HG03025 (cell line): ENCODE data around the gene LAMP2.

Experiments
- ATAC-seq: cut with Tn5 transposase; IDR thresholded peaks from one replicate; pipeline ENCODE4 v1.9.1; 2021; ENCODE audit warnings: mild to moderate bottlenecking, moderate library complexity; ENCODE audit not compliant: unreplicated experiment, low FRiP score

LAMP2 gene

DNA sequence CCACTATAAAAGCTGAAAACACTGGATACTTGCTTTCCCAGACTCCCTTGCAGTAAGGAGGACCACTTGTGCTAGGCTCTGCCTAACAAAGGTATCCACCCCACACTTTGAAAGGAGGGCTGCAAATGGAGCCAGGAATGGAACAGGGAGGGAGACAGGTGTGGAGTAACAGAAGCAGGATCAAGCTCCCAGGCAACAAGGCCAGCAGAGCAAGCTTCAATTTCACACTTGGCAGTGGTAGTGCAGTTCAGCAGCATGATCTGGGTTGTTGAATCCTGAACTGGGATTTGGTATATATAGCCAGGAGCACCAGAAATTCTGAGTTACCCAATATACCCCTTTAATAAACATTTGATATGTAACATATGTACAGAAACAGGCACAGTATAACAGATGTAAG is 9.8 kb downstream of the LAMP2 start:
- no peak for ATAC-seq

DNA sequence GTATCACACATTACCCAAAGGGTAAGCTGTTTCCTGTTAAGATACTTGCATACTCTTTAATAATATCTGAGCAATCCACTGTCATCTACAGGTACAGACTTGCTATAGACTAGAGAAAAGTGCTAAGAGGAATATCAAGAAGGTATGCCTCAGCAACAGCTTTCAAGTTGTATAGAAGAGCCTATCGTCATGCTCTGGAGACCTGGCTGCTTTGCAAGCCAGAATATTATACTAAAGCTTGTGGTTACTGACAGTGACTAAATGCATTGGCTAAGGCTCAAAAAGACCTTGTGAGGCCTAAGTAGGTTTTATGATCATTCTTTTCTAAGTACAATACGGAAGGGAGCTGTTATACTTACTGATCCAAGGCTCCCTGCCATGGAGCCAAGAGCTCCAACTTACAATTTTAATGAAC is 11.3 kb downstream of the LAMP2 start:
- peak; percentile 58 for ATAC-seq

DNA sequence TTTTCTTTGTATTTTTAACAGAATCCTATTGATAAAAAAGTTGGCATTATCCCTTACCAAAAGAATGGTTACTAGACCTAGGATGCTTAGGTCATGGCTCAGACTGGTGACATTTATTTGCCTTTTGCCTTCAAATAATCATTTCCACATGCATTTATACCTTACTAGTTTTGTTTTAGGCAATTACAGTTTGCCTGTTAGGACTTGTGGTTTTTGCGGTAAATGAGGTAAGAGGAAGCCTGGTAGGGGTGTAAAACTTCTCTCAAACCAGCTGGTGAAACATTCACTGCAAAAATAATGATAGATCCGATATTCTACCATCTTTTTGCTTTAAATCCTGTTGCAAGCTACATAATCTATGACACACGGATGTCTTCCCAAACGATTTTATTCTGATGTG is 12.1 kb downstream of the LAMP2 start:
- ATAC-seq: no peak

DNA sequence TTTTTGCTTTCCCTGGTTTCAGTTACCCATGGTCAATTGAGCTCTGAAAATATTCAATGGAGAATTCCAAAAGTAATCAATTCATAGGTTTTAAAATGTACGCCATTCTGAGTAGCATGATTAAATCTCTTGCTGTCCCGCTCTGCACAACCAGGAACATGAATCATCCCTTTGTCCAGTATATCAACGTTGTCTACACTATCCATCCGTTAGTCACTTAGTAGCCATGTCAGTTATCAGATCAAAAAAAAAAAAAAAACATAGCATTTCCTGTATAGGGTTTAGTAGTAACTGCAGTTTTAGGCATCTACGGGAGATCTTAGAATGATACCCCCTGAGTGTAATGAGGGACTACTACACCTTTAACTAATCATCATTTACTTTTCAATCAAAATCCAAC is 15.1 kb downstream of the LAMP2 start:
- ATAC-seq: no peak

DNA sequence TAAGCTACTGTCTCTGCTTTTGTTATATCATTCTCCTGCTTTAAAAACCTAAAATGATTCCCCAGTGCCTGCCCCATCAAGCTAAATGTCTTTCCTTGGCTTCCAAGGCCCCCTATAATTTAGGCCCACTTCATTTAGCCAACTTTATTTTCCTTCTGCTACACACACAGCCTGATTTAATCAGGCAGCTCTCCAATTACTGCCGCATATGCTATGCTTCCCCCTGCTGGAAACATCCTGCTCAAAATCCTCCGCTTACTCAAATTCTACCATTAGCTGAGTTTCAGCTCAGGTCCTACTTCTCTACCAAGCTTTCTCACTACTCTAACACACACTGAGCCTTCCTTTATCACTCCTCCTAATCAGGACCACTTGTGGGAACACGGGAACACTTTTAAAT is 17.0 kb downstream of the LAMP2 start:
- no peak for ATAC-seq

DNA sequence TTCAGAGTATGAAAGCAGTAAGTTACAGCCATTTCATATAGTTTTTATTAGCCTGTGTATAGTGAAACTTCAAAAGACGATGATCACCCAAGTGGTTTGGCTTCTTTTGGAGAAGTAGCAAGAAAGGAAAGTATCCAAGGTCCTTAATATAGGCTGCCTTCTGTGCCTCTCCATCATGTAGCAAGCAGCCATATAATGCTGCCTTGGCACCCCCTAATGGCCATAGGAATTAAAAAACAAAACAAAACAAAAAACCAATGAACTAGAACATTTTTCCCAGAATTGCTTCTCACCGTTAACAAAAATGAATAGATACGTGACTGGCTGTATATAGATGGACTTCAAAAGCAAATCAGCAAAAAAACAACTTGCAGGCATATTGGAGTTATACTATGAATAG is 18.9 kb downstream of the LAMP2 start:
- no peak for ATAC-seq

DNA sequence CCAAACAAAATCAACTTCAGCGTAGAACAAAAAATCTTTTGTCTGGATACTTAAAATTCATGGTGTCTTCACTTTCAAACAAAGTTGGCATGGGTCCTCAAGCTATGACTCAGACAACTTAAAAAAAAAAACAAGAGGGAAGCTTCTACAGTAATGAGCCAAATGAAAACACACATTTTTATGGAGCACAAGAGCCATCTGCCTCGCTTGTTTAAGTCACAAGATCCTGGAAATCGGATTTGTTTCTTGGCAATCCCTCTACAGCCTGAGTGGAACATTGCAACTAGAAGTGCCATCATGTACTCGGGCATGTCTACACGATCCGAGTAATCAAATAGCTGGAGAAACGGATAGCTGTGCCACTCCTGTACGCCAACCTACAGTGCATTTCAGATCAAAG is 22.6 kb downstream of the LAMP2 start:
- no peak for ATAC-seq

DNA sequence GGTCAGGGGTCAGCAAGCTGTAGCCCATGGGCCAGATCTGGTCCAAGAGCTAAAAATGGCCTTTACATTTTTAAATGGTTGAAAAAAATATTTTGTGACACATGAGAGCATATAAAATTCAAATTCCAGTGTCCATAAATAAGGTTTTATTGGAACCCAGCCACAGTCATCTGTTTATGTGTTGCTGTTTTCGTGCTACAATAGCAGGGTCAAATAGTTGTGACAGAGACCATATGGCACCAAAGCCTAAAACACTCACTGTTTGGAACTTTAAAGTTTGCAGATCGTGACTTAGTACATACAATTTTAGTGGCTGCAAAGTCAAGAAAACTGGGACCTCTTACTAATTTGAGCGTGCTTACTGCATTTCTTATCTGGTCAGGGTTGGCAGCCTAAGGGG is 29.2 kb downstream of the LAMP2 start:
- ATAC-seq: no peak

DNA sequence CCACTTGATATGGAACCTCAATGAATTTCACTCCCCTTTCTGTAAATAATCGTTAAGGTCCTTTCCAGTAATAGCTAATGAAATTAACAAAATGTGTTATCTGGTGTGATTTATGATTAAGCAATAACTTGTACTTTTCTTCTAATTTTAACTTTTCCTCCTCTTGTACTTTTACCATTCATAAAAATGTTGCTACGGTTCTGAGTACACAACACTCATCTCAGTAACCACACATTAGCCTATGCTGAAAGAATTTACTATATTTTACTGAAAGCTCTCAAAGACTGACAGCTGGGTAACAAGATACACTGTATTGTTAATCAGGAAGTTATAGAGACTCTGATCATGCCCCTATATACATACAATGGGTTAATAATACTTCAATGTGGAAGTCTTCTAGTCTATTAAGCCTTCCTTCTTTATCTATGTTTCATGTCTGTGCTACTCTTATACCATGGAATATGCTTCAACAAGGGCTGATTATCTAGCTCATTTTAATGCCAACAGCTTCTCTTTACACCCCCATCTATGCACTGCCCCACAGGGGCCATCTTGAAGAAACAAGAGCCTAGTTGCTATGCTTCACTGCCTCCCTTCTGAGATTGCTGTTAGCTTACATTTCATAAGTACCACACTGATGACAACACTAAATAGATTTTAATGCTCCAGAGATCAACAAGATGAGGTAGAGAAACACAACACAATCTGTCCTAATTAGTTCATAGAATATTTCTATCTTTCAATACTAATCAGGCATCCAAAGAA is 39.1 kb downstream of the LAMP2 start:
- ATAC-seq: no peak

DNA sequence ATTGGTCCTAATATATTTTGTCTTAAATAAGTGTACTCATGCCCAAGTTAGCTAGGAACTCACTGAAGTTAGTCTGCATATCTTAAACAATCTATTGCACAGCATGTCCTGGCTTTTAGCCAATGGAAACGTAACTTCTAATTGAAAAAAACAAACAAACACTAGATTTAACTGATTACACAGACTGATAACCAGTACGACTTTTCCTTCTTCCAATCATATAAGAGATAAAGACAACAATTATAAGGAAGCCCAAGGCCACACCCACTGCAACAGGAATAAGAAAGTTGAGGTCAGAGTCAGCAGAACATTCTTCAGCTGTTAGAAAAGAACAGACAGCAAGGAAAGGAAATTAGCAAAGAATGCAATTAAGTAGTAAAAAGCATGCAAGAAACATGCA is 40.8 kb downstream of the LAMP2 start:
- no peak for ATAC-seq

DNA sequence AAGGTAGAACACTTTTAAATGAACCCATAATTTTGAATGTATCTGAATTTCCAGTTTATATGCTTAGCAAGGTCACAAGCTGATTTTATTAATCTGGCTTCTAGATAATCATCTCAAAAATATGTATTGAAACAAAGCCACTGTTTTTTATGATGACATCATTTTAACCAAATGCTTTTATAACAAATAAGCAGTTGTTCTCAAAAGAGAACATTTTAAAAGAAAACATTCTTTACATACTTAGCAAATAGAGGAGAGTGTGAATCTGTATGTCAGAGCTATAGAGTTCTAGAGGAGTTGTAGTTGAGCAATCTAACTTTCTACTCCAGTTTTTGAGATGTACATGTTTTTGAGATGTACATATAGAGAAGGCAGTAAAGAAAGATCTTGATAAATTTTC is 42.5 kb downstream of the LAMP2 start:
- ATAC-seq: no peak

DNA sequence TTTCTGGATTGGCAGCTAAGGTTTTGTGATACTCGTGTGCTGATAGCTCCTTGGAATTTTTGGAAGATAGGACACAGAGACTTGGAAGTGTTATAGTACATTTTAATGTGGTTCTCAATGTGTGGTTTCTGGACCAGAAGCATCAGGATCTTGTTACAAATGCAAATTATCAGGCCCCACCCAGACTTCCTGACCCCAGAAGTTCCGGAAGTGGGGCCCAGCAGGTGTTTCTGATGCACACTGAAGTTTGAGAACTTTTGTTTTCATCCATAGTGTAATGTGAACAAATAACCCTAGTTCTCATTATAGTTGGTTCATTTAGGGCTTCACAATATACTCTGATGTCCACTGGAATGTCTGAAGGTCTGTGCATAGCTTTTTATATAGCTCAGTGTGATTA is 49.6 kb downstream of the LAMP2 start:
- peak; percentile 66 for ATAC-seq

DNA sequence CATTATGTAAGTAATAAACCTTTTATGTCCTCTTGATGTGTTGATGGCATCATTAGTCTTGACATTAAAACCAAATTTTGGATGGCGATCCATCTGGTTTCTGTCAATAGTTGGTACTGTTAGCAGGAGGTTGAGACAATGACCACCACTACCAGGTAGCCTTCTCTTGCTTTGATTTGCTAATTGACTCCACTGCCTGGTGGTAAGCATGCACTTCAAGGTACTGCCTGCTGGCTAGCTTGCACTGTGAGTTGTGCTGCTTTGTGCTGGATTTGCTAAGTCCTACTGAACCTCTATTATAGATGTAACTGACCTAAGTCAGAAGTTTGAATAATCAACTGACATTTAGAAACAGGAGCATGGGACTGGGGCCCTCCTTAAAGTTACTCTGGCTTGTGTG is 60.9 kb downstream of the LAMP2 start:
- ATAC-seq: no peak

DNA sequence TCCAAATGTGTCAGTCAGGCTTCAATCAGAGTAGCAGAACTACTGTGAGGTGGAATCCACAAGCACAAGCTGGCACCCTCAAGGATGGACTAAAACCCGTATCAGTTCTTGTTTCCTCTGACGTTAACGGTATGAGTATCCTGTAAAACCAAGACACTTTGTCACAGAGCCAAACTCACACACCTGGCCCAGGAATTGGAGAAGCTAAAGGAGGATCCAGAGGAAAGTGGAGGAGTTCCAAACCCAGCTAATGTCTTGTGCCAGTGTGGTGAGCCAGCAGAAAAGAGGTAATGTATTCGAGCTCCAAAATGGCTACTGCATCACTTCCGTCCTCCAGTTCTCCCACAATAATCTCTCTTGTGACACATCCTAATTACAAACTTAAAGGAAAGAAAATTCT is 62.5 kb downstream of the LAMP2 start:
- ATAC-seq: no peak

DNA sequence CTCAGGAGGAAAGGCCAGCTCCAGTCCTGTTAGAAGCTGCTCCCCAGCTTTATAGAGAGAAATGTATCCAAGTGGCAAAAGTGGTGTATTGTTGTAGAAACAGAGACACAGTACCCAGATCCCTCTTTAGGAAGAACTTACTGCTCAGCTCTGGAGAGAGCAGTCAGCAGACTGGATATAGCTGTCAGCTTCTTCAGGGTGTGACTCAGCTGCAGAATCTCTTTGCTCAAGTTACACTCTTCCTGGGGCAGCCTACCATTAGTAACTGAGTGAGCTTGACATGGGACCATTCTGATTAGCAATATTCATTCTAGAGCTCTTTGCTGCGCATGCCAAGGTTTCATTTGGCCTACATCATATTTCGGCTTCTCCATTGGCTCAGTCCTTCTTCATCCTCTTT is 66.7 kb downstream of the LAMP2 start:
- ATAC-seq: no peak

DNA sequence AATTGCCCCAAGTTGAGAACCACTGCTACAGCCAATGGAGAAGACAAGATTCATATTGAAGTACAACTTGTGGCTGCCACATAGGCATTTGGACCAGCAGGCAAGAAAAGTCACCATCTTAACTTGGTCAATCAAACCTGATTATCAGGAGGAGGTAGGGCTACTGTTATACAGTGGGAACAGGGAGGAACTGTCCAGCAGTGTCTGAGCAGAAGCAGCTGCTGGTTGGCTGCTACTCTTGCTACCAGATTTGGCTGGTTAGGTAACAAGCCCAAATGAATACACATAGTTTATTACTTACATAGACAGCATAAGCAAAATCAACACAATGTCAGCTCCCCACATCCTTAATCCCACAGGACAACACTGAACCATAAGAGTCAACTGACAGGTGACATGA is 67.8 kb downstream of the LAMP2 start:
- ATAC-seq: no peak

DNA sequence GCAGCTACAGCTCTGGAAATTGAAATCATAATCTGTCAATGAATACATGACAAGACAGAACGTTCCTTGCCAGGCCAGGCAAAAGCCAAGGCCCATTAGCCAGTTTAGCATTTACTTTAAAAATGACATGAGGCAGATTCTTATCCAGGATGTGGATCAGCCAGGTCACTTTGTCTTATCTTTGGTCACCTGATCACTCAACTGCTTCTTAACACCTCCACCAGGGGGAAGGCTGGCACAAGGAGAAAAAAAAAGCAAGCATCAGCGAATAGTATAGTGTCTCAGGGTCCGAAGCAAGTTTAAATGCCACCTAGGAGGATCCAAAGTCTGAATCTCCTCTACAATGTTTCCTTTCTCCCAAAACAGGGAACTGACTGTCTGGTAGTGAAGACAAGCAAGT is 88.4 kb downstream of the LAMP2 start:
- ATAC-seq: no peak

DNA sequence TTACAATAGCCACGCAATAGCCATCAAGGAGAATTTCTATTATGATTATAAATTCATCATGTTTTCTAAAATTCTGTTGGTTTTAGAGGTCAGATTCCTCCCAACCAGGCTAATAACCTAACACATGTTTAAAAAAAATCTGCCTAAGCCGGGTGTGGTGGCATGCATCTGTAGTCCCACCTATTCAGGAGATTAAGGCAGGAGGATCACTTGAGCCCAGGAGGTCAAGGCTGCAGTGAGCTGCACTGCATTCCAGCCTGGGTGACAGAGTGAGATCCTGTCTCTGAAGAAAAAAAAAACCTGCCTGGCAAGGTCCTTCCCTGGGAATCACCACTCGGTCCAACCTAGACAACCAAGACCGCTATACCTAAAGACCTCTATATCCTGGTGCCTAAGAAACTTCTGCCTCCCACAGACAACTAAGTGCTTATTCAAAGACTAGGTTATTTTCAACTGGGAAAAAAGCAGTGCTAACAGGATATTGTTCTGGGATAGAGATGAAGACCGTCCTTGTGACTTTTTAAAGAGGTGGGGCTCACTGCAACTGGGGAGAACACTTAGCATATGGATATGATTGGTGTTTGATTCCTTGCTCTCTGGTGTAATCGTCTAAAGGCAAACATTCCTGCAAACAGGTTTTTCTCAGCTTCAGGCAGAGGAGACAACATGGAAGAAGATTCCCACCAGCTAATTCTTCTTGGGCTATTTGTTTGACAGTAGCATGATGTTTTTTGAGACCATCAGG is 89.0 kb downstream of the LAMP2 start:
- ATAC-seq: no peak

DNA sequence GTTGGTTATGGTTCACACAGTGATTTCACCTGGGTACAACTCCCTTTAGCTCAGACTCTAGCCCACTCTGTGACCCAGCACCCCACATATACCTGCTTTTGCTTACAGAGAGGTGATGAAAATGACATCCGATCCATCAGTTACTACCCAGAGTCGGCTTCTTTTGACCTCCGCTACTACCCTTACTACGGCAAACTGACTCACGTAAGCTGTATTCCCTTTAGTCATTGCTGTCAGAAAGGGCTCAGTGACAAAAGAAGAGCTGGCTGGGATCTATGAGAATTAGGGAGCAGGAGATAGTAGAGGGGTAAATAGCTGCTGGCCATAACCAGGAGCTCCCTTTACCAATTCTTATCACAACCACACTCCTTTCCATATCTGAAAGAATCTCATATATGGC is 90.5 kb downstream of the LAMP2 start:
- ATAC-seq: no peak
